ENCODE data around the gene NCKIPSD. TPM values are rescaled to one million over a fixed set of nuclear protein-coding genes. Genes with fewer than 3 reads are reported as not detected.

Gene NCKIPSD
- total RNA-seq, 4 donors from 2014 or later, result 11.0 to 48.9 (median 25.6) TPM

- H3K4me3 ChIP-seq, result no peak overlapping the region
- H3K36me3 ChIP-seq, result no peaks in the 10 kb centered on the region
- no peaks in the 10 kb centered on the region for H3K27me3 ChIP-seq
- H3K27ac ChIP-seq, result no peak overlapping the region
- H3K4me1 ChIP-seq, result peaks cover 0 to 5% of the 10 kb centered on the region in 2 donors
- H3K9me3 ChIP-seq, result no peaks in the 10 kb centered on the region
- intact Hi-C loops (cut with DNase I; ENCODE audit: low total_unique reads), result no loop called here
- DNase-seq, result no peak
- no peak for TF ChIP-seq POLR2A (IDR thresholded peaks at IDR 0.05)
- no peak for TF ChIP-seq CTCF (IDR thresholded peaks at IDR 0.05)
Observed at GRCh38 chr3:48633256-48633655, 52.5 kb downstream of the NCKIPSD start.

GRCh38 chr3:48631516-48632448 lies 53.9 kb downstream of the NCKIPSD start:
- H3K27ac ChIP-seq, result no peak overlapping the region
- H3K36me3 ChIP-seq, result no peaks in the 10 kb centered on the region
- no peaks in the 10 kb centered on the region for H3K9me3 ChIP-seq
- no peak for DNase-seq
- intact Hi-C loops (cut with DNase I; ENCODE audit: low total_unique reads), result no loop called here
- peaks cover 0 to 5% of the 10 kb centered on the region in 2 donors for H3K4me1 ChIP-seq
- no peaks in the 10 kb centered on the region for H3K27me3 ChIP-seq
- TF ChIP-seq CTCF (IDR thresholded peaks at IDR 0.05) (no peak), POLR2A (IDR thresholded peaks at IDR 0.05) (no peak)
- no peak overlapping the region for H3K4me3 ChIP-seq

DNA sequence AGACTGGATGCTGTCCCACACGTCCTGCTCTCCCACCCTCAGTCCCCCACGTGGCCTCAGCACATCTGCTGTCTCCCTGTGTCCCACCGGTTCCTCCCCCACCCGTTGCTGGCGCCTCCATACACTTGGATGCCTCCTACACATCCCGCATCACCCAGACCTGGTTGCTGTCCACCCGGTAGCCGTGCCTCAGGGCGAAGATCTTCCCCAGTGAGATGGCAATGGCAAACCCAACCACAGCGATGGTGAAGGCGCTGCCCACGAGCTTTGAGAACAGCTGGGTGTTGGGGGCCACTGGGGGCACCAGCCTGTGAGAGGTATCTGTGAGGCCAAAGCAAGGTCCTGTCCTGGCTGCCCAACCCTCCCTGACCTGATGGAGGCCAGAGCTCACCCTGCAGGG lies 54.9 kb downstream of the NCKIPSD start:
- H3K27me3 ChIP-seq, result no peaks in the 10 kb centered on the region
- intact Hi-C loops (cut with DNase I; ENCODE audit: low total_unique reads), result no loop called here
- H3K9me3 ChIP-seq, result no peaks in the 10 kb centered on the region
- no peak for TF ChIP-seq POLR2A (IDR thresholded peaks at IDR 0.05)
- TF ChIP-seq CTCF (IDR thresholded peaks at IDR 0.05), result no peak
- no peaks in the 10 kb centered on the region for H3K36me3 ChIP-seq
- H3K4me3 ChIP-seq, result no peak overlapping the region
- no peak for DNase-seq
- no peaks in the 10 kb centered on the region for H3K4me1 ChIP-seq
- H3K27ac ChIP-seq, result no peak overlapping the region

GRCh38 chr3:48630407-48630806 lies 55.3 kb downstream of the NCKIPSD start:
- Histone ChIP-seq H3K9me3 (no peaks in the 10 kb centered on the region), H3K27ac (no peak overlapping the region), H3K4me3 (no peak overlapping the region), H3K36me3 (no peaks in the 10 kb centered on the region), H3K27me3 (no peaks in the 10 kb centered on the region), H3K4me1 (no peaks in the 10 kb centered on the region)
- TF ChIP-seq POLR2A (IDR thresholded peaks at IDR 0.05), result no peak
- DNase-seq, result no peak
- intact Hi-C loops (cut with DNase I; ENCODE audit: low total_unique reads), result no loop called here

DNA sequence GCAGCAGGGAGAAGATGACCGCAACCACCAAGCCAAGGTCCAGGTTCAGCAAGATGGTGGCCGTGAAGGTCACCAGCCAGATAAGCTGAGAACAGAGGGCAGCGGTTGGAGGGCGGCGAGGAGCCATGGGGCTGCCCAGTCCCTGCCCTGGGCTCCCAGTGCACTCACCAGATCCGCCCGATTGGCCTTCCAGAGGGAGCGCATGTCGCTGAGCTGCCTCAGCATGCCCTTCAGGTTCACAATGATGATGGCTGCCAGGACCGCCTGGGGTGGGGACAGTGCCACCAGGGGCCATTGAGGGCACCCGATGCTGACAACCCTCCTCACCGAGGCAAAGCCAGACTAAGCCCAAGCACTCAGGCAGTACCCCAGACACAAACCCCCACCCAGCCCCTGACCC lies 55.8 kb downstream of the NCKIPSD start:
- Histone ChIP-seq H3K4me3 (no peak overlapping the region), H3K36me3 (no peaks in the 10 kb centered on the region), H3K9me3 (no peaks in the 10 kb centered on the region), H3K4me1 (no peaks in the 10 kb centered on the region), H3K27me3 (no peaks in the 10 kb centered on the region), H3K27ac (no peak overlapping the region)
- no peak for DNase-seq
- no peak for TF ChIP-seq CTCF (IDR thresholded peaks at IDR 0.05)
- TF ChIP-seq POLR2A (IDR thresholded peaks at IDR 0.05), result no peak
- intact Hi-C loops (cut with DNase I; ENCODE audit: low total_unique reads), result no loop called here

All from uterus (tissue), 4 donors.